ENCODE results near the gene MMGT1.

The MMGT1 gene

DNA sequence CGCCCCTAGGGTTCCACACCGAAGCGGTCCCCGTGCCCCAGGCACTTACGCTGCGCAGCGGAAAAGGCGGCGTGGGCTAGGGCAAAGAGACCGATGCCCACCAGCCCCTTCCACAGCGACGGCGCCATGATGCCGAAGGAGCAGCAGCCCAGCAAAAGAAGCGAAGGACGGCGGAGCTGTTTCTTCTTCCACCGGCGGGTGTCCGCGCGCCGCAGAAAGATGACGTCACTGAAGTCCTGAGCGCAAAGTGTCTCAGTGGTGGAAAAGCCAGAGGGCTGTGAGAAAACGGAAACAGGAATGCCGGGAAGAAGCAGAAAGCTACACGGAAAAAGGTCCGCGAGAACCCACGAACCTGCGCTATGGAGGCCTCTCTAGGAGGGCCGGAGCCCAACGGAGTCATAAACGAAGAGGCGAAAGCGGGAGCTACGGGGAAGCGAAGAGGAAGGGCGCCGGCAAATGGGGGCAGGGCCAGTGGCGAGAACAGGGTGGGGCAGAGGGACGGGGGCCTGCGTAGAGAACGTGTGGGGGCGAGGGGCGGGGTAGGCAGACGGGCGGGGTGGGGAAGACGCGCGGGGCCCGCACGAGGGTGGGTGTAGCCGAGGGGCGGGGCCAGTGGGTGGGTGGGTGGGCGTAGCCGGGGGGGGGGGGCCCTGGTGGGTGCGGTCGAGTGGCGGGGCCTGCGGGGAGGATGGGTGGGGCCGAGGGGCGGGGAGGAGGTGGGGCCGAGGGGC is at the start of gene MMGT1:
Gene MMGT1, minus strand, starts transcription at position 441 of the 731 bp plus-strand sequence. Its CDS starts 313 bp downstream, at position 128.
- DNase-seq = peak; percentile 80 to 81

DNA sequence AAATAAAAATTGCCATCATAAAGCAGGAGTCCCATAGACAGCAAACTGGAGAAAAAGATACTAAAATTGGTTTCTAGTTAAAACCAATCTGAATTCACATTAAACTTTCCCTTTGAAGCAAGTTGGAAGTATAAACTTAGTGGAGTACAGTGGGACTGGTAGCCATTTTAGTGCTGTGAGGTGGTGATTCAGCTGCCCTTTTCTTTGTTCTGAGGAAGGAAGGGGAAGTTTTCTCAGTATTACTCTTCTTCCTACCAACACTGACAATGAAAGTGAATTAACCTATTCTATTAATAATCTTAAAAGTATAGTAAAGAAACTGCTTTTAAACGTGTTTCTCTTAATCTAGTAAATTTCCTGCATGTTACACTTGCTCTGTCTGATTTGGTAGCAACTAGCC is 48.1 kb upstream of the MMGT1 start:
- DNase-seq = no peak

DNA sequence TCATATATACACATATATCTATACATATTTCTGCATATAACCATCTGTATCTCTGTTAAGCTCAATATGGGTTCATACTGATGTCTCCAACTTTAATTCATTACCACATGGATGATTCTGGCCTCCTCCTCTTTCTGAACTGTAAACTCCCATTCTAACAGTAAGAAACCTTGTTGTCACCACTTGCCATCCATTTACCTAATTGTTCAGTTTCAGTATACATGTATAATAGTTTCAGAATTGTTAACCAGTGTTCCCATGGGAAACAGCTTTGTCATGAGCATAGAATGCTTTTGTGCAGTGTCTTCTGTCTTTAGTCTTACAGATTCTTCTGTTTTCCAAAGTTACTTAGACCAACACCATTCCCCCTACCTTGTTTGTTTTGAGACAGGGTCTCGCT is 47.4 kb upstream of the MMGT1 start:
- no peak for DNase-seq

DNA sequence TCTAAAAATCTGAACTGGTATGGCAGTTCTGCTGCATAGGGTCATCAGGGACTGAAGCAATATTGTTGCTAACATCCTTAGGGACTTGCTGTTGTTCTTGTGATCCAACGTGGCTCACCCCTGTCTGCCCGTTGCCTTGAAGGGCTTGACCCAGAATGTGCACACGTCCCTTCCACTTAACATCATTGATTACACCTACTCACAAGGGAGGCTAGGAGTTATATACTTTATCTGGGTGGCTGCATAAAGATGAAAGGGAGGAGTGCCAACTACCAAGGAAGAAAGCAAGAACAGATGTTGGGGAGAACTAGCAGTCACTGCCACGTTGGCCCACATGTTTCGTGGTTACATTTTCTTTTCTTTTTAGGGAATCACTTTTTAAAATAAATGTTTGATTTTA is 45.4 kb upstream of the MMGT1 start:
- DNase-seq = no peak

DNA sequence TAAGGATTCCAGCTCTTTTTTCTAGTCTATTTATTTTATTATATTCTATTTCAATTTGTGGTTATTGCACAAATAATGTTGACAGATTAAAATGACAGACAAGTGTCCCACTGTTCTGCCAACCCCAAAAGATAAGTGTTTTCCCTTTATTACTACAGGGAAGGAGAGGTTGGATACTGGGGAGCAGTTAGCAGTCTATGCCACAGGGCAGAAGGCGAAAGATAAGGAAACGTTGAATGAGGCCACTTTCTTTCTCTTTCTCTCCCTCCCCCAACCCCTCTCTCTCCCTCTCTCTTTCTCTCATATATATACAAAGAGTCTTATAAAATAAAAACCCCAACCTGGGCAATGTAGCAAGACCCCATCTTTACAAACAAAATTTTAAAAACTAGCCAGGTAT is 43.1 kb upstream of the MMGT1 start:
- DNase-seq = no peak

DNA sequence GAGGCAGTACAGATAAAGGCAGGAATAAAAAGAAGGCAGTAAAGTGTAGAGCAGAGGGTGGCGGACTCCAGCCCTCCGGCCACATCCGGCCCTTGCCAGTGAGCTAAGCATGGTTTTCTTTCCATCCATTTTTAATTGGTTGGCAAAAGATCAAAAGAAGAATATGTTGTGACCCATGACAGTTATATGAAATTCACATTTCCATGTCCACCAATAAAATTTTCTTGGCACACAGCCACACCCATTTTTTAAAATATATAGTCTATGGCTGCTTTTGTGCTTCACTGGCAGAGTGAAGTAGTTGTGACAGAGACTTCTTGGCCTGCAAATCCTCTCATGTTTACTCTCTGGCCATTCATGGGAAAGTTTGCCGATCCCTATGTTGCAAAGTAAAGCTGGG is 41.2 kb upstream of the MMGT1 start:
- DNase-seq = no peak

DNA sequence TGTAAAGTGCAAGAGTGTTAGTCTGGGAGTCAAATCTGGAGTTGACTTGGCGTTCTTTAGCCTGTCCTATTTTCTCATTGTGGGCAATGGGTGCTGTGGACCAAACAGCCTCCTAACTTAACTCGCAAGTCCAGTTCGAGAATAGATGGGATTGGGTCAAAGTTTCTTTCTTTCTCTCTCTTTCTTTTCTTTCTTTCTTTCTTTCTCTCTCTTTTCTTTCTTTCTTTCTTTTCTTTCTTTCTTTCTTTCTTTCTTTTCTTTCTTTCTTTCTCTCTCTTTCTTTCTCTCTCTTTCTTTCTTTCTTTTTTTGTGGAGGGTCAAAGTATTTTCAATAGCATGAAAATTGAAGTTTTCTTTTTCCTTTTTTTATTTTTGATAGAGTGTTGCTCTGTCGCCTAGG is 14.5 kb upstream of the MMGT1 start:
- DNase-seq = no peak

DNA sequence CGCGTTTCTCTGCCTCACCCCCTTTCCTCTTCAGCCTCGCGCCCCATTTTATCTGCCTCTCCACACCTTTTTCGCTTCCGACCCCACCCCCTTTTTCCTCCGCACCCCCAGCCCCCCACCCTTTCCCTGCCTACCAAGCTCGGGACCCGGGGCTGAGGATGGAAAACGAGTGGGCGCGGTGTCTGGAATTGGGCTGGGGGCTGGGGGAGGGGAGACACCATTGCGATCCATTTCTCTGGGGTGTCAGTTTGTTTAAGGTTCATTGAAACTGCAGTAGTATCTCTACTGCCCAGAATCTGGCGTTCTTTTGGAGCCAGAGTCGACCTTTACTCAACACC is 12.2 kb upstream of the MMGT1 start:
- DNase-seq = no peak

DNA sequence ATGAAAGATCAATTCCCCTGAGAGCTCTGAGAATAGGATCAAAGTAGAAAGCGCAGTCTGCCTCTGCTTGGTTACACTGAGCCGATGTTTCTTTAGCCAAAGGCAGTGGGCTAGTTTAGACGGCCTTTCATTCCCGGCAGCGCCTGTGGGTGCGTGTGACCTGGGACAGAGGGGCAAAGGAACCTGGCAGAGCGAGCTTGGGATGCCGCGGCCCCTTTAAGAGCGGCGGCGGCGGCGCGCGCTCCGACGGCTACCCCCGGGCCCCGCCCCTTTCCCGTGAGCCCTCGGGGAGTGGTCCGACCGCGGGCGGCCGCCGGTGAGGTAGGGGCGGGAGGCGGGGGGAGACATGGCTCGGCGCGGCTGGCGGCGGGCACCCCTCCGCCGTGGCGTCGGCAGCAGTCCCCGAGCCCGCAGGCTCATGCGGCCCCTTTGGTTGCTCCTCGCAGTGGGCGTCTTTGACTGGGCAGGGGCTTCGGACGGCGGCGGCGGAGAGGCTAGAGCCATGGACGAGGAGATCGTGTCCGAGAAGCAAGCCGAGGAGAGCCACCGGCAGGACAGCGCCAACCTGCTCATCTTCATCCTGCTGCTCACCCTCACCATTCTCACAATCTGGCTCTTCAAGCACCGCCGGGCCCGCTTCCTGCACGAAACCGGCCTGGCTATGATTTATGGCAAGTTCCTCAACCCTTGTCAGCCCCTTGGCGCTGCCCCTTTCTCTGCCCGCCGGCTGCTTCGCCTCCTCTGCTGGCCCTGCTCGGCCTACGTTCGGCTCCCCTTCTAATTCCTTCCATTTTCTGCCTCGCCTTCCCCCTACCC is 11.6 kb upstream of the MMGT1 start, which contains the start of gene SLC9A6:
Gene SLC9A6, plus strand, starts transcription at position 279 of the 816 bp plus-strand sequence. Its CDS starts 224 bp downstream, at position 503.
- DNase-seq = peak; percentile 72 to 75

DNA sequence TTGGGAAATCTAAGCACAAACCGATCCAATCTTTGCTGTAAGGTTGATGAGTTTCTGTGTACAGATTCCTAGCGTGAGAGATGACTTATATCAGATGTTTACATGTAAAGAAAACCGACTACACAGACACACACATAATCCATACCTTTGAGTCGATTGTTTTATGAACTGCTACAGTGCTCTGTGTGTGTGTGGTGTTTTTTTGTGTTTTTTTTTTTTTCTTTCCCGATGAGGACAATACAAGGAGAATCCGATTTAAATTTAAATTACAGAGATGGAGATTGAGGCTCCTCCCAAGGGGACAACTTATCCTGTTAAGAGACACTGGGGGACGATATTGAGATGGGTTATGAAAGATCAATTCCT is 11.0 kb upstream of the MMGT1 start:
- DNase-seq = no peak

DNA sequence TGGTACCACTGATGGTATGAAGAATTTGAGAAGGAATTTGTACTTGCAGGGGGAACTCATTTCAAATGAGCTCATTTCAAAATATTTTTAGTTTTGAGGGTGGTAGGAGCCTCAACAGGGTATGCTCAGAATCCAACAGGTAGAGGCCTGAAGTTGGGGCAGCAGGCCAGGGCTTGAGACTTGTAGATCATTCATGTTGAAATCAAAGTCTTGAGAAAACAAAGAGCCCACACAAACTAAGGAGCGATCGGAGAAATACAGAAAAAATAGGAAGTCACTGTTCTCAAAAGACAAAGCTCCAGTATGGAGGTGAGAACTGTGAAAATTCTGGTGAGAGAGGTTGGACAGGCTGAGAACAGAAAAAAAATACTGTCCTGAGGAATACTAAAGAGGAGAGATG is 10.5 kb upstream of the MMGT1 start:
- no peak for DNase-seq

DNA sequence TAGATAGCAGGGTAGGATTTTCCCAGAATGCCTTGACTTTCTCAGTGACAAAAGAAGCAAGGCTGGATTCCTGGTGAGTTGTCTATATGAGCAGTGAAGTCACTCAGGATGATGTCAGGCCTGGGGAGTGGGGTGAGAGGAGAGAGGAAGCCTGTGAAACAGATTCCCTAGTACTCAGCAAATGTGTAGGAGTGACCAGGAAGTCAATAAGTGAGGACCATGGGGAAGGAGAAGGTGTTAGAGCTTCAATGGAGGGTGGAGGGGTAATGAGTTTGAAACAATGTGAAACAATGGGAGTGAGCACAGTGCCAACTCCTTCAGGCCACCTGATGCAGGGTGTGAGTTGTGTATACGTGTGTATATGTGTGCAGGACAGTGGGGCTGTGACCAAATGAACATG is 9.1 kb upstream of the MMGT1 start:
- DNase-seq = no peak

DNA sequence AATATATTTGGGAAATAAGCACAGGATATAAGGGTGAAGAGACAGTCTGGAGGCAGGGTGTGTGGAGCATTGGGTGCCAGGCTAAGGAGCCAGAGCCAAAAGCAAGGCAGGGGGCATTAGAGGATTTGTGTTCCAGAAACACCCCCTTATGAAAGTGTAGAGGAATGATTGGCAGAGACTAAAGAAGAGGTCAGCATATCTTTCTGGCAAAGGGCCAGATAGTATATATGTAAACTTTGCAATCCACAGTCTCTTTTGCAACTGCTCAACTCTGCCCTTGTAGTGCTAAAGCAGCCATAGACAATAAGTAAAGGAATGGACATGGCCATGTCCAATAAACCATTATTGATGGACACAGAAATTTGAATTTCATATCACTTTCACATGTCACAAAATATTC is 7.9 kb upstream of the MMGT1 start:
- DNase-seq = no peak

DNA sequence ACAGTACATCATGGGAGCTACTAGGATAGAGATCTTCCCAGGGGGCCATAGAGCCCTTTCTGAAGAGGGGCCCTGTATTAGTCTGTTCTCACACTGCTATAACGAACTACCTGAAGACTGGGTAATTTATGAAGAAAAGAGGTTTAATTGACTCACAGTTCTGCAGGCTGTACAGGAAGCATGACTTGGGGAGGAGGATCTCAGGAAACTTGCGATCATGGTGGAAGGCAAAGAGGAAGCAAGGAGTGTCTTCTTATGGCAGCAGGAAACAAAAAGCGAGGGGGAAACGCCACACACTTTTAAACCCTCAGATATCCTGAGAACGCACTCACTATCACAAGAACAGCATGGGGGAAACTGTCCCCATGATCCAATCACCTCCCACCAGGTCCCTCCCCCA is 7.2 kb upstream of the MMGT1 start:
- no peak for DNase-seq

DNA sequence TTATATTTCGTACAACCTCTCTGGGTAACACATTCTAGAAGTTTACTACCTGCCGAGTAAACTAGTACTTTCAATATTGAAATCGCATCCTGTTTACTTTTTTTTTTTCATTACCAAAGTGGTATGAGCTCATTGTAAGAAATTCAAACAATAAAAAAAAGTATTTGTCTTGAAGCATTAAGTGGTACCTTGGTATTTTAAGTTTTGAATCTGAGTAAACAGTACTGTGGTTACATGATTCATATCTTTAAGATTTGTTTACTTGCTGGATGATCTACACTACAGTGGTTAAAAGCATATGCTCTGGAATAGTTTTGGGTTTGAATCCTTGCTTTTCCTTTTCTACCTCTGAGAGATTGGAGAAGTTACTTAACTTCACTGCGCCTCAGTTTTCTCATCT is 3.8 kb upstream of the MMGT1 start:
- no peak for DNase-seq

DNA sequence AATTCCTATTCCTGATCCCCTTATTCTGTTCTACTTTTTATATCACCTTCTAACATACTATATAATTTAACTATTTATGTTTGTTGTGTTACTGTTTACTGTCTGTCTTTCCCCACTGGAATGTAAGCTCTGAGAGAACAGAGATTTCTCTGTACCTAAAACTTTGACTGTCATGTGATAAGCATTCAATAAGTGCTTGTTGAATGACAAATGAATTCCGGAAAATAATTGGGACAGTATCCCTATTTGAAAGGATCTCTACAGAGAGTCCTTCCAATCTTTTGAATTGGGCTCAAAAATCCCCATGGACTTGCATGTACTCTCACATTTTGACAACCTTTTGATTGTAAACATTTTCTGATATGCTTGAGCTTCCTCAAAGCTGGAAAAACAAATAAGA is 1.6 kb upstream of the MMGT1 start:
- DNase-seq = no peak

DNA sequence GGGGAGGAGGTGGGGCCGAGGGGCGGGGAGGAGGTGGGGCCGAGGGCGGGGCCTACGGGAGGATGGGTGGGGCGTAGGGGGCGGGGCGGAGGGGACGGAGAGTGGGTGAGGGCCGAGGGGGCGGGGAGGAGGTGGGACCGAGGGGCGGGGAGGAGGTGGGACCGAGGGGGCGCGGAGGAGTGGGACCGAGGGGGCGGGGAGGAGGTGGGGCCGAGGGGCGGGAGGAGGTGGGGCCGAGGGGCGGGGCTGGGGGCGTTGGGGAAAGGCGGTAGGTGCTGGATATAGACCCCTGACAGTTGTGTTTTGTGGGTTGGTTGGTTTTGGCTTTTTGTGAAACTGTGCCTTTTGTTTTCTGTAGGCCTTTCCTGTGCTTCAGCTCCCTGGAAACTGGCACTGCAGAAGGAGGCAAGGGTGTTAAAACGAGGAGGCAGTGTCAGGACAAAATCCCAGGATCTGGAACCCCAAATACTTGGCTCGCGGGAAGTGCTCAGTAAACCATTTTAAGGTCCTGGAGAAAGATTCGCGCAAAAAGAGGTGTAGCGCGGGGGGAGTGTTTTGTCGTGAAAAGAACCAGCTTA is 580 bp upstream of the MMGT1 start:
- DNase-seq = peak; percentile 66 to 69

DNA sequence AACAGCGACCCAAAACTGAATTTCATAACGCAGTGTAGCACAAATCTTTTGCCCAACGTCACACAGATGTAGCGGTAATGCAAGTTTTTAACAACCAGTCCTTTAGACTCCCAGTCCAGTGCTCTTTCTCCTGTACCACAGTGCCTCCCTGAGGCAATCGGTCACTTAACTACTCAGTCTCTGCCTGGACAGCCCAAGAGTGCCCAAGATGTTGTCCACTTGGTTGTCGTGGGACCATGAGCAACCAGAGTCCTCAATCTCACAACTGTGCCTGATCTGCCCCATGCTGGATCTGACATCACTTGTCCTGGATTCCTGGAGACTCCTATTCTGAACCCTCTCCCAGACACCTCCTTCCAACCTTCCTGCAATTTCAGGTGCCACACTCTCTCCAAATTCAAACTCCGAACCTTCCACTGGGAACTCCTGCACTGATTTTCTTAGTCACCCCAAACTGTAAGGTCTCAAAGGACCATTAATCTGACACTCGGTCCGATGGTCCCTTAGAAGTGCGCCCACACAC is 702 bp downstream of the MMGT1 start:
- no peak for DNase-seq

DNA sequence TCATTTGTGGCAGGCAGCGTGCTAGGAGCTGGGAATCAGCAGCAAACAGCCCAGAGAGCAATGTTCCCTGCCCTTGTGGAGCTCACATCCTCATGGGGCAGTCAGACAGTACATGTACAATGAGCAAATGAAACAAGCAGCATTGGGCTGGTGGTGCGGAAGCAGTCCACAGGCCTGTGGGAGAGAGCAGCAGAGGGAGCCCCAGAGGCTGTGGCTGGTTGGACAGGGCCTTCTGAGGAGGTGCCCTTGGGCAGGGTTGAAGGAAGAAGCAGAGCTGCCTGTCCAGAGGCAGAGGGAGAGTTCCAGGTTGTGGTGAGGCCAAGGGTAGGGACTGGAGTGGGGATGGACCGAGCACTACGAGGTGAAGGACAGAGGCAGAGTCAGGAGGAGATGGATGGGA is 22.5 kb downstream of the MMGT1 start:
- no peak for DNase-seq

DNA sequence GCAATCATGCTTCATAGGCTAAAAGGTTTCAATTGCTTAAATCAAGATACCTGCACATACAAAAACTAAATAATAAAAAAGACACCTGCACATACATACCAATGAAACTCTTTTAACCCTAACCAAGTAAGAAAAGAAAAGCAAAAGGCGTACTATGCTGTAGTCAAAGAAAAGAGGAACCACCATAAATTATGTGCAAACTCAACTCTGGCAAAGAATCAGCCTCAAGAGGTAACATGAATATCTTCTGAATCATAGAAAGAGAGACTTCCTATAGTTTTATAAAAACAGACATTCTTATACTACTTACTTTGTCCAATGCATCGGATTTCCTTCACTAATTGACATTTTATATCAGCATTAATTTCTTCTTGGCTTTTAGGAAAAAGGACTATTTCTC is 29.3 kb downstream of the MMGT1 start:
- no peak for DNase-seq

DNA sequence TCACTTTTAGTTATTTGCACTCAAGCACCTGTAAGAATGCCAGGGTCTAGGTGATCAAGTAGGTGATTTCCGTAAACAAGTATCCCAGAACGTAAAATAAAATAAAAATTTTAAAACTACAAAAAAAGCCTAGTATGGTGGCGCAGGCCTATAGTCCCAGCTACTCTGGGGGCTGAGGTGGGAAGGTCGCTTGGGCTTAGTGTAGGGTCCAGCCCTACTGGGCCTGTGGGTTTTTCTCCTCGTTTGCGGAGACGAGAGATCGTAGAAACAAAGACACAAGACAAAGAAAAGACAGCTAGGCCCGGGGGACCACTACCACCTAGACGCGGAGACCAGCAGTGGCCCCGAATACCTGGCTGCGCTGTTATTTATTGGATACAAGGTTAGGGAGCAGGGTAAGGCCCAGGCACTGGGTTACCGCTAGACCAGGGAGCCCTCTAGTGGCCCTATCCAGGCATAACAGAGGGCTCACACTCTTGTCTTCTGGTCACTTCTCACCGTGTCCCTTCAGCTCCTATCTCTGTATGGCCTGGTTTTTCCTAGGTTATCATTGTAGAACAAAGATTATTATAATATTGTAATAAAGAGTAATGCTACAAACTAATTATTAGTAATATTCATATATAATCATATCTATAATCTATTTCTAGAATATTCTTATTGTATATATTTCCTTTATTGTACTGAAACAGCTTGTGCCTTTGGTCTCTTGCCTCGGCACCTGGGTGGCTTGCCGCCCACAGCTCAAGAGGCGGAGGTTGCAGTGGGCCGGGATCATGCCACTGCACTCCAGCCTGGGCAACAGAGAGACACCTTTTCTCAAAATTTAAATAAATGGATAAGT is 41.9 kb downstream of the MMGT1 start:
- peak; percentile 34 to 56 for DNase-seq

DNA sequence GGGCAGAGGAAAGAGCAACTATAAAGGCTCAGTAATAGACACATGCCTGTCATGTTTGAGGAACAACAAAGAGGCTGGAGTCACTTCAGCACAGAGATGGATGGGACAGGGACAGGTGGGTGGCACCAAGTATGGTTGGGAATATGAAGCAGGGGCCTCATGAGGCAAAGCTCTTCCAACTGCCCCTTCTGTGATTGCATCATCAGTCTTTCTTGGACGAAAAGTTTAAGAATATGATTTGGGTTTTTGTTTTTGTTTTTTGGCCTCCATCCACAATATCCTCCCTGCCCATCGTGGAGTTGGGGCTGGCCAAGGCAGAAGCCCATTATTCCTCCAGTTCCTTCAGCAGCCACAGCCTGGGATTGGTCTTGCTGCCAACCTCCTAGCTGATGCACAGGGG is 45.9 kb downstream of the MMGT1 start:
- no peak for DNase-seq

DNA sequence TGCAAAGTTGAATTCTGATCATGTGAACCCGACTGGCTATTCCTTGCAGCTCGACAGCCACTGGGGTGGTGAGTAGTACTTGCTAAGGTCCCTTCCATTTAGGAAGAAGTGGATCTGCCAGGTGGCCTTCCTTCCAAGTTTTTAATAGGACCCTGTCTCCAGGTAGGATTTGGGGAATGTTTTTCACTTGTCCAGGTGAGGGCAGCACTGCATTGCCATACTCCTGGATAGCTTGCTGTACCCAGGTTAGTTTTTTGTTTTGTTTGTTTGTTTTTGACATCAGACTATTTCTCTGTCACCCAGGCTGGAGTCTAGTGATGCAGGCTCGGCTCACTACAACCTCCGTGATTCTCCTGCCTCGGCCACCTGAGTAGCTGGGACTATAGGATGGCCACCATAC is 50.4 kb downstream of the MMGT1 start:
- DNase-seq = no peak

Measured in stimulated activated CD4-positive, alpha-beta T cell treated with anti-CD3 and anti-CD28 coated beads, Interleukin-2, amount 100 ng/mL, for 24 hours (primary cell).